ENCODE results near the gene WSCD1.

DNA sequence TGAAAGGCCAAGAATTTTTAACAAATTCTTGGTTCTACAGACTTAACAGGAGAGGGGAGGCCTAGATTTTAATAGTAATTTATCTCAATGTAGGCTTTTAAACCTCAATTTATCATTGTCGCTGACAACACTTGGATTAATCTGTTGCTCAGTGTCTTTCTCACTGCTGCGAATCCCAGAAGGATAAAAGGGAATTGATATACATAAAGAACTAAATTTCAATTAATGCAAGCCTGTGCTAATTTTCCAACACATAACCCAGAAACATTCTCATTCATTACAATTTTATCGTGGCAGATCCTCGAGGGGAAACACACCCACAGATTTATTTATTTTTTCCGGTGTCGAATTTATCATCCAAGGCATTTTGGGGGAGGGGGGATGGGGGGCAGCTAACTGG, 98.1 kb downstream of the WSCD1 start:
- TF ChIP-seq, protein P1, sequence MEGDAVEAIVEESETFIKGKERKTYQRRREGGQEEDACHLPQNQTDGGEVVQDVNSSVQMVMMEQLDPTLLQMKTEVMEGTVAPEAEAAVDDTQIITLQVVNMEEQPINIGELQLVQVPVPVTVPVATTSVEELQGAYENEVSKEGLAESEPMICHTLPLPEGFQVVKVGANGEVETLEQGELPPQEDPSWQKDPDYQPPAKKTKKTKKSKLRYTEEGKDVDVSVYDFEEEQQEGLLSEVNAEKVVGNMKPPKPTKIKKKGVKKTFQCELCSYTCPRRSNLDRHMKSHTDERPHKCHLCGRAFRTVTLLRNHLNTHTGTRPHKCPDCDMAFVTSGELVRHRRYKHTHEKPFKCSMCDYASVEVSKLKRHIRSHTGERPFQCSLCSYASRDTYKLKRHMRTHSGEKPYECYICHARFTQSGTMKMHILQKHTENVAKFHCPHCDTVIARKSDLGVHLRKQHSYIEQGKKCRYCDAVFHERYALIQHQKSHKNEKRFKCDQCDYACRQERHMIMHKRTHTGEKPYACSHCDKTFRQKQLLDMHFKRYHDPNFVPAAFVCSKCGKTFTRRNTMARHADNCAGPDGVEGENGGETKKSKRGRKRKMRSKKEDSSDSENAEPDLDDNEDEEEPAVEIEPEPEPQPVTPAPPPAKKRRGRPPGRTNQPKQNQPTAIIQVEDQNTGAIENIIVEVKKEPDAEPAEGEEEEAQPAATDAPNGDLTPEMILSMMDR (IDR thresholded peaks at IDR 0.05), result no peak
- no peak for TF ChIP-seq POLR2A (IDR thresholded peaks at IDR 0.05)
